Bronchial epithelial cell (primary cell): ENCODE data around the gene PRND. TPM values are rescaled to one million over a fixed set of nuclear protein-coding genes. Genes with fewer than 3 reads are reported as not detected.
A peak's percentile ranks its signal among the peaks of the same experiment; 100 is the strongest.
"Not testable (repeated sequence)": the region's sequence is repeated elsewhere in the genome, so short reads cannot be mapped to it uniquely, and the experiment has no call there.

Experiments
- DNase-seq: peaks from one replicate; pipeline ENCODE4 v3.0.0-alpha.2; 2010; ENCODE audit warnings: low read depth
- FAIRE-seq: peaks from 2 replicates; lab custom pipeline; 2011; peaks lifted over from hg19 to GRCh38; lab: Jason Lieb, UNC
- H3K27me3 ChIP-seq: 2 replicates; pipeline ENCODE4 v1.5.1; 2011; ENCODE audit warnings: low read length; ENCODE audit not compliant: control insufficient read depth, insufficient read depth
- H3K36me3 ChIP-seq: 2 replicates; pipeline ENCODE4 v1.5.1; 2011; ENCODE audit warnings: low read length; ENCODE audit not compliant: control insufficient read depth, insufficient read depth
- H3K4me3 ChIP-seq: 2 replicates; pipeline ENCODE4 v1.5.1; 2011; ENCODE audit warnings: mild to moderate bottlenecking, low read depth, low read length, control low read depth
- total RNA-seq: library from RNA; depleted of rRNA; stranded (reverse); fragments of >200 nt; gene quantifications from 2 replicates; pipeline ENCODE4 v1.2.1, GENCODE V29; 2014
- TF ChIP-seq, protein P1 (sequence below): IDR thresholded peaks from 2 replicates; pipeline ENCODE4 v1.5.1; 2011; ENCODE audit warnings: mild to moderate bottlenecking, moderate library complexity, low read length, control low read depth, inconsistent platforms; ENCODE audit not compliant: insufficient read depth, severe bottlenecking

The PRND gene
- total RNA-seq, 1 donor from 2014 or later: not detected

DNA sequence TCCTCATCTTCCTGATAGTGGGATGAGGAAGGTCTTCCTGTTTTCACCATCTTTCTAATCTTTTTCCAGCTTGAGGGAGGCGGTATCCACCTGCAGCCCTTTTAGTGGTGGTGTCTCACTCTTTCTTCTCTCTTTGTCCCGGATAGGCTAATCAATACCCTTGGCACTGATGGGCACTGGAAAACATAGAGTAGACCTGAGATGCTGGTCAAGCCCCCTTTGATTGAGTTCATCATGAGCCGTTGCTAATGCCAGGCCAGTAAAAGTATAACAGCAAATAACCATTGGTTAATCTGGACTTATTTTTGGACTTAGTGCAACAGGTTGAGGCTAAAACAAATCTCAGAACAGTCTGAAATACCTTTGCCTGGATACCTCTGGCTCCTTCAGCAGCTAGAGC, 21.8 kb upstream of the PRND start:
- no peaks in the 10 kb centered on the region for H3K27me3 ChIP-seq
- TF ChIP-seq, protein P1, sequence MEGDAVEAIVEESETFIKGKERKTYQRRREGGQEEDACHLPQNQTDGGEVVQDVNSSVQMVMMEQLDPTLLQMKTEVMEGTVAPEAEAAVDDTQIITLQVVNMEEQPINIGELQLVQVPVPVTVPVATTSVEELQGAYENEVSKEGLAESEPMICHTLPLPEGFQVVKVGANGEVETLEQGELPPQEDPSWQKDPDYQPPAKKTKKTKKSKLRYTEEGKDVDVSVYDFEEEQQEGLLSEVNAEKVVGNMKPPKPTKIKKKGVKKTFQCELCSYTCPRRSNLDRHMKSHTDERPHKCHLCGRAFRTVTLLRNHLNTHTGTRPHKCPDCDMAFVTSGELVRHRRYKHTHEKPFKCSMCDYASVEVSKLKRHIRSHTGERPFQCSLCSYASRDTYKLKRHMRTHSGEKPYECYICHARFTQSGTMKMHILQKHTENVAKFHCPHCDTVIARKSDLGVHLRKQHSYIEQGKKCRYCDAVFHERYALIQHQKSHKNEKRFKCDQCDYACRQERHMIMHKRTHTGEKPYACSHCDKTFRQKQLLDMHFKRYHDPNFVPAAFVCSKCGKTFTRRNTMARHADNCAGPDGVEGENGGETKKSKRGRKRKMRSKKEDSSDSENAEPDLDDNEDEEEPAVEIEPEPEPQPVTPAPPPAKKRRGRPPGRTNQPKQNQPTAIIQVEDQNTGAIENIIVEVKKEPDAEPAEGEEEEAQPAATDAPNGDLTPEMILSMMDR: no peak
- H3K36me3 ChIP-seq: peaks cover 10% of the 10 kb centered on the region
- DNase-seq (no peak), FAIRE-seq (no peak)
- no peak overlapping the region for H3K4me3 ChIP-seq

DNA sequence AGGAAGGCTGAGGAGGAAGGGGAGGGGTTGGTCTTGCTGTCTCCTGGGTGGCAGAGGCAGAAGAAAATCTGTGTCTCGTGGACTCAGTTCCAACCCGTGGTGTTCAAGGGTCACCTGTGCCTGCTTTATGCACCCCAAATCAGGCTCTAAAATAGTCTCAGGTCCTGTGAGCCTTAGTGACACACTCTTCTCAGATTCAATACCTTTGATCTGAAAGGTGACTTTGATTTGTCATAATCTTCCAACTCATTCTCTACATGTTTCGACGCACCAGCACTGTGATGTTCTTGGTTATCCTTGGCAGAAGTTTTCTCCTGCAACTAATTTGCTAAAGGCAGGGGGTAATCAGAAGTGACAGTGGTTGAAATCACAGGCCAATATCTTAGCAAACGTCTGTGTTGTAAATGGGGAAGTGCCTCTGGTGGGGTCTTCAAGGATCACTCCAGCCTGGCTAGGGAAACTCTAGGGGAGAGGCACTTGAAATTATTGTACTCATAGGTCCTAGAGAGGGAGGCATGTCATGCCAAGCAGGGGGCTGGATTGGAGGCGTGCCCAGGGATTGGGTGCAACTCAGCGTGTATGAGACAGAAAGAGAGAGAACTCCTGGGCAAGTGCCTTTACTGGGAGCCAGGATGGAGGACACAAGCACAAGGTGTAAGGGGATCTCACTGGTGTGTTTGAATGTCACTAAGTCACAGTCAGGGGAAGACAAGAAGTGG, 19.0 kb upstream of the PRND start:
- peaks cover 3% of the 10 kb centered on the region for H3K36me3 ChIP-seq
- H3K27me3 ChIP-seq: no peaks in the 10 kb centered on the region
- FAIRE-seq (peak; percentile 93), DNase-seq (no peak)
- TF ChIP-seq, protein P1: no peak
- no peak overlapping the region for H3K4me3 ChIP-seq

DNA sequence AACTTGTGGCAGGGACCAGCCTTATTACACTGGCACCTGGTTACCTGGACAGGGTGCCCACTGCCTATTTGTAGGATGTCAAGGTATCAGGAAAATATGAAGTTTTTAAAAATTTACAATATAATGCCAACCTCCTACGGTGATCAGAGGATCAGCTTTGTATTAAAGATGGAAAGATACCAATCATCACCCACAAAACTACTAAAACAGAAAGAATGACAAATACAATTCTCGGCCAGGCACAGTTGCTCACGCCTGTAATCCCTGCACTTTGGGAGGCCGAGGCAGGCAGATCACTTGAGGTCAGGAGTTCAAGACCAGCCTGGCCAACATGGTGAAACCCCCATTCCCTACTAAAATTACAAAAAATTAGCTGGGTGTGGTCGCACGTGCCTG, 18.4 kb upstream of the PRND start:
- no peaks in the 10 kb centered on the region for H3K27me3 ChIP-seq
- no peak for DNase-seq
- FAIRE-seq: no peak
- H3K4me3 ChIP-seq: no peak overlapping the region
- TF ChIP-seq, protein P1: no peak
- H3K36me3 ChIP-seq: peaks cover 3% of the 10 kb centered on the region

DNA sequence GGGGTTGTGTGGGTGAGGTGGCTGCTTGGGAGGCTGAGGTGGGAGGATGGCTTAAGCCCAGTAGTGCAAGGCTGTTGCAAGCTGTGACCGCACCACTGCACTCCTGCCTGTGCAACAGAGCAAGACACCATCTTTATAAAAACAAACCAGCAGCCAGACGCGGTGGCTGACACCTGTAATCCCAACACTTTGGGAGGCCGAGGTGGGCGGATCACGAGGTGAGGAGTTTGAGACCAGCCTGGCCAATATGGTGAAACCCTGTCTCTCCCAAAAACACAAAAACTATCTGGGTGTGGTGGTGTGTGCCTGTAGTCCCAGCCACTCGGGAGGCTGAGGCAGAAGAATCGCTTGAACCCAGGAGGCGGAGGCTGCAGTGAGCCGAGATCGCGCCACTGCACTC, 14.8 kb upstream of the PRND start:
- H3K4me3 ChIP-seq, DNase-seq, H3K27me3 ChIP-seq, FAIRE-seq, H3K36me3 ChIP-seq: not testable (repeated sequence)

DNA sequence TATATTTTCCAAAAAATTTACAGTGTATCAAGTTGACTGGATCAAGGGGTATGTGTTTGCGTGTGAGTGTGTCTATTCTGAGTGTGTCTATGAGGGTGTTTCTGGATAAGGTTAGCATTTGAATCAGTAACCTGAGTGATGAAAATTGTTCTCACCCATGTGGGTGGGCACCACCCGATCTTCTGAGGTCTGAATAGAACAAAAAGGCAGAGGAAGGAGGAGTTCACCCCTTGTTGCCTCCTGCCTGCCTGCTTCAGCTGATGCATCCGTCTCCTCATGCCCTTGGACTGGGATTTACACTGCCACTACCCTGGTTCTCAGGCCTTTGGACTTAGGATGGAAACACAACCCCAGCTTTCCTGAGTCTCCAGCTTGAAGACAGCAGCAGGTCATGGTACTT, 13.7 kb upstream of the PRND start:
- DNase-seq: no peak
- Histone ChIP-seq H3K36me3 (no peaks in the 10 kb centered on the region), H3K27me3 (no peaks in the 10 kb centered on the region), H3K4me3 (no peak overlapping the region)
- TF ChIP-seq, protein P1: no peak
- FAIRE-seq: no peak

DNA sequence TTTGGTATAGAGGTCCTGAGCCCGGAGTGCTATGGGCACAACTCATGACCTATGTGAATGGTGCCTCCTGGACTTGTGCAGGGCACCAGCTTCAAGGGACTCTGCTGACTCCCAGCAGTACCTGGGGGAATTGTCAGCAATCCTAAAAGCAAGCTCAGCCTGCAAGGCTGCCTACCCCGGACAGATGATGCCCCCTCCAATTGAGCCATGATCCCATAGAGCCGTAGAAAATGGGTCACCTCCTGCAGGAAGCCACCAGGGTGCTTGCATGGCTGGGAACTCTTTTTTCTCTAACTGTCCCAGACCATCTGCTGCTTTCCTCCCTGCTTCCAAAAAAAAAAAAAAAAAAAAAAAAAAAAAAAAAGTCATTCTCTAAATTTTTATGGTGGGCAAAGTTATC, 12.9 kb upstream of the PRND start:
- DNase-seq: no peak
- Histone ChIP-seq H3K4me3 (no peak overlapping the region), H3K36me3 (no peaks in the 10 kb centered on the region), H3K27me3 (no peaks in the 10 kb centered on the region)
- TF ChIP-seq, protein P1: no peak
- no peak for FAIRE-seq
